GM20431 (cell line): ENCODE data around the gene SH3RF3.
"Not testable (repeated sequence)": the region's sequence is repeated elsewhere in the genome, so short reads cannot be mapped to it uniquely, and the experiment has no call there.

Experiments
- in situ Hi-C: fragments of 300-500 bp; cut with MseI, MboI; formaldehyde crosslinking; loops from one replicate; pipeline ENCODE4 v1.15.0; 2020; ENCODE audit warnings: low sequenced_read_pairs; ENCODE audit not compliant: unreplicated experiment

Gene SH3RF3

GRCh38 chr2:109210431-109211200 is 81.6 kb downstream of the SH3RF3 start:
- in situ Hi-C loops = no loop called here

DNA sequence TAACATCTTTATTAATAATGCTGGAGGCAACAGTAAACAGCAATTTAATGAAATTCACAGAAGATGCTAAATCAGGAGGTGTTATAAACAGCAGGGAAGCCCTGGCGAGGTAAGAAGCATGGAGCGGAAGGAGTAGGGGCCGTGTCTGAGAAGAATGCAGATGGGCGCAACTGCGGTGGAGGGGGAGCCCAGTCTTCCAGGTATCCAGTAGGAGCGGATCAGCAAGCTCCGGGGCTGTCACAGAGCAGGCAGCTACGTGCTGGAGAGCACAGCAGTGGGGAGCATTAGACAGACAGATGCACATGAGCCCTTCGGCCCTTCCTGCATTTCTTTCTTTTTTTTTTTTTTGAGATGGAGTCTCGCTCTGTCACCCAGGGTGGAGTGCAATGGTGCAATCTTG is 82.3 kb downstream of the SH3RF3 start:
- in situ Hi-C loops = no loop called here

DNA sequence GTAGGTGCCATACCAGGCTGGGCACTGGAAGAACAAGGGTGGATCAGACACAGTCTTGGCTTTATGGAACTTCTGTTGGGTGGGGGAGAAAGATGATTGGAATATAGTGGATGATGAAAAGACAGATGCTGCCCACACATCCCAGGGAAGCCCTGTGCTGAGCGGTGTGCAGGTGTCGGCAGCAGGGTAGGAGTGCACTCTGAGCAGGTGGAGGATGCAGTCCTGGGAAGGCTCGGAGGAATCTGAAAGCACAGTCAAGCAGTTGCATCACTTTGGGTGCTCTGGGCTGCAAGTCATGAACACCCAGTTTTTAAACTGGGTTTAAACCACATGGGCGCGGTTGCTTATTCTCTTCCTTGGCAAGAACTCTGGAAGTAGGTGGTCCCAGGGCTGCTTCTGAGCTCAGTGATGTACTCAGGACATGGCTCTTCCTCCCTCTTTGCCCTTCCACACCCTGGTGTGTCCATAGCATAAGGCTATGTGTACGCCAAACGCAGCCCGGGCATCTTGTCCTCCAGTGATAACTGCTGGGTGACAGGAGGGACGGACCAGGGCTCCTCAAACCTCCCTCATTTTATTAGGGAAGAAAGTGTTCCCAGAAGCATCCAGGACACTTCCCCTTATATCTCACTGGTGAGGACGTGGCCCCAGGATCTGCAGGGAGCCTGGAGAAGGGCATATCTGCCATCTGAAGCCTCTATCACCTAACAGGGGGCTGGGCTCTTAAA is 84.0 kb downstream of the SH3RF3 start:
- in situ Hi-C loops = no loop called here

GRCh38 chr2:109213646-109214433 is 84.8 kb downstream of the SH3RF3 start:
- in situ Hi-C loops = no loop called here

DNA sequence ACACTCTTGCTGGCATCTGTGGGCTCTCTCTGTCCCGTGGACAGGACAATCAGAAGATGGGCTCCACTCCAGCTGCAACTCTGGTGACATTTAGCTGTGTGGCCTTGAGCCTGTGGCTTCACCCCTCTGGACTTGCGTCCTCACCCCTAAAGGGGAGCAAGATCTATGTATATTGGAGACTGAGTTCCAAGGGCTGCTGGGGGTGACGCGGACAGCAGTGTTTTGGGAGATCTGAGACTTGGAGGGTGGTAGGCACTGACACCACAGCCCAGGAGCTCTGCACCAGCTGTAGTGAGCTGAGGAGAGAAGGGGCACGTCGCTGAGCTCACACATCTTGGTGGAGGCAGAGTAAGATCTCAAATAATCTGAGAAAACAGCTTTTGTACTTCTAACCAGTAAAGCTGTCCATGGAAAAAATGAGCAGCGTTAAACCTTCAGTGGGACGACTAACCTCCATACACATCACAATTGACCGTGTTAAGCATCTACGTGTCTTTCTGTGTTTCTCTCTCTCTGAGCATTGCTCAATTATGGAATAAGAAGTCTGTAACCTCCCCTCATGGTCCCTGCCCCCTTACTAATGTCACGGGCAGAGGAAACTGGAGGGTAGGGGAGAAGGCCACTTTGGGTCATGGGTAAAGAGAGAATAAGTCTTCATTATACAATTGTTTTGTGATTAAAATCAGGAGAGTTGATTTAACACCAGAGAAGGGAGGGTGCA is 85.8 kb downstream of the SH3RF3 start:
- in situ Hi-C loops = no loop called here

DNA sequence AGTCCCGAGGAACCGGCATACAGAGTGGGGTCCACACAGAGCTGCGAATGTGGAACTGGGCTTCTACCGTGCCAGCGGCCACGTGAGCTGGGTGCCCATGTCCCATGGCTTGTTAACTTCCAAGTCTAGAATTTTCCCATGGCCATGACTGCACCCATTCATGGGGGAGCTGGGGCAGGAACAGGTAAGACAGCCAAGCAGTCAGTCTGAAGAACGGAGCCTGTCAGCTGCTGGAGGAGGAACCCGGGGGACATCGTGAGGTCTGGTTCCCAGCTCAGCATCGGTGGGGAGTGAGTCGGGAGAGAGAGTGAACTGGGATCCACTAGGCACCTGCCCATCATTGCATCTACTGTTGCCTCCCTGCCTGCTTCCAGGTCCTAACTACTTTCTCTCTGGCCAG is 86.9 kb downstream of the SH3RF3 start:
- in situ Hi-C loops = no loop called here

GRCh38 chr2:109216332-109216731 is 87.3 kb downstream of the SH3RF3 start:
- in situ Hi-C loops = no loop called here

- in situ Hi-C loops = no loop called here
These were observed 88.5 kb downstream of the SH3RF3 start for GRCh38 chr2:109217362-109218086.

DNA sequence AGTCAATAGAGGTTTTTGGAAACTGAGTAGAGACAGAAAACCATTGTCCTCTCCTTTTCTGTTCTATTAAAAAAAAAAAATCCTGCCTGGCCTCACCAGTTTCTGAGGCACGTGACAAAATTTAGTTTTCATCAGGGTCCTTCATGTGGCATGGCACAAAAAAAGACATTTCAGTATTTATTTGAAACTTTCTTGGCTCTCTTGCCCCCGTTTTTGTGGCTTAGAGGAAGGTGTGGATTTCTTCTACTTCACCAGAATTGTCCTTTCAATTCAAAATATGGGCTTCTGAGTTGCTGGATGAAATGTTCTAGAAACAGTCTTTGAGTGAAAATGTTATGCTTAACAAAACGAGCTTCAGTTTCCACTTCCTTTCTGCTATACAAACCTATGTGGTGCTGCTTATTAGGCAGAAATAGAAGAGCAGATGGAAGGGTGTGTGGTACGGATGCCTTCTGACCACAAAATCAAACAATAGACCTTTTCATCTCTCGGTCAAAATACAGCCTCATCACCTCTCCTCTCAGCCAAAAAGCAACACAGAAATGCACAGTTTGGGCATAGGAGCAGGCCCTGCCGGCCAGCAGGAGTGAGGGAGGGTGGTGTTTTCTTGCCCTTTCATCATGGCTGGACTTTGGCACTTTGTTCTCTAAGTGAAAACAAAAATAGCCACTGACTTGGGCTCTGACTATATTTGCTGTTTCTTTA is 89.2 kb downstream of the SH3RF3 start:
- in situ Hi-C loops = no loop called here

- in situ Hi-C loops = no loop called here
These were observed 89.8 kb downstream of the SH3RF3 start for GRCh38 chr2:109218792-109219126.

DNA sequence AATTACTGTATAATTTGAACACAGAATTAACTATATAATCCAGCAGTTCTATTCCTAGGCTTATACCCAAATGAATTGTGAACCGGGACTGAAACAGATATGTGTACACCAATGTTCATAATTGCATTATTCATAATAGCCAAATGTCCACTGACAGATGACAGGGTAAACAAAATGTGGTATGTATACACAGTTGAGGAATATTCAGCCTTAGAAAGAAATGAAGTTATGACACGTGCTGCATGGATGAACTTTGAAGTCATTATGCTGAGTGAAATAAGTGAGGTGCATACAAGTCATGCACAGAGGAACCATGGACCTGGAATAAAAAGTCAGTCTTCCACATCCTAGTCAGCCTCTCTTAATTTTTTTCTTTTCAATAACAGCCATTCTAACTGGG is 91.9 kb downstream of the SH3RF3 start:
- in situ Hi-C loops = no loop called here

- in situ Hi-C loops = not testable (repeated sequence)
These were observed 92.3 kb downstream of the SH3RF3 start for GRCh38 chr2:109221316-109221715.

DNA sequence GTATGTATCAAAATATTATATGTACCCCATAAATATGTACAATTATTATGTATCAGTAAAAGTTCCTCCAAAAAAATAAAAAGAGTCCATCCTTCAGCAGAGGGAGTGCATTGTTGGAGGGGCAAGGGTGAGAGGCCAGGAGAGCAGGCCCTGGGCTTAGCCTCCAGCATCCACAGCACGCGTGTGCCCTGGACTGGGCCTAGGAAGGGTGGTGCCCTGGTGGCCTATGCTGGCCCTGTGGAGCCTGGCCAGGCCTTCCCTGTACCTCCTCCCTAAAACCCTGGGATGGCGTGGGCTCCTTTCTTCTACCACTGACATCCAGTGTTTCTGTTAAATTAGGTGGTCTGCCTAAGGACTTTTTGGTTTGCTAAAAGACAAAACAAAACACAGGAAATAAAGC is 93.4 kb downstream of the SH3RF3 start:
- in situ Hi-C loops = no loop called here

GRCh38 chr2:109222825-109223471 is 93.9 kb downstream of the SH3RF3 start:
- in situ Hi-C loops = no loop called here

DNA sequence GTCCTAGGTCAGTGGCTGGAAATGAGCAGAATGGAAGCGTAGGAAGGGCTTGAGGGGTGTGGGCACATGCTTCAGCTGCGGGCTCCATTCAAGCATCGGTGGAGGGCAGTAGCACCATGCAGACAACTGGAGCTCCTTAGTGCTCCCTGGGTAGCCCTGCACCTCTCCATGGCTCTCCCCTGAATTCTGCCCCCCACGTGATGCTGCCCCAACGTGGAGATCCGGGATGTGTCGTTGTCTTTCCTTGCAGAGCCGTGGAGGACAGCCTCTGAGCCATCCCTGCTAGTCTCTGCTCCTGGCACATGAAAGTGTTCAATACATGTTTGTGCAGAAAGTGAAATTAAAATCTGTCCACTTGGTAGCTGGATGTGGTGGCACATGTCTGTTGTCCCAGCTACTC is 94.5 kb downstream of the SH3RF3 start:
- in situ Hi-C loops = no loop called here

- in situ Hi-C loops = not testable (repeated sequence)
These were observed 95.3 kb downstream of the SH3RF3 start for GRCh38 chr2:109224341-109224740.

- in situ Hi-C loops = no loop called here
These were observed 96.3 kb downstream of the SH3RF3 start for GRCh38 chr2:109225170-109225782.

- in situ Hi-C loops = no loop called here
These were observed 97.1 kb downstream of the SH3RF3 start for GRCh38 chr2:109226128-109226527.
